Head of caudate nucleus (tissue), 42 donors: ENCODE data around the gene APBB2.
"Not testable (repeated sequence)": the region's sequence is repeated elsewhere in the genome, so short reads cannot be mapped to it uniquely, and the experiment has no call there.

Experiments
- DNase-seq, 42 donors: peaks; one replicate each; pipeline versions ENCODE4 v3.0.0 to v3.0.0-alpha.2; 2020 to 2021; ENCODE audit warnings: mixed read lengths in 7 of 42
- intact Hi-C: fragments of 100-400 bp; cut with DNase I; formaldehyde crosslinking; loops from one replicate; pipeline ENCODE4 v1.15.0; 2022

Gene APBB2

DNA sequence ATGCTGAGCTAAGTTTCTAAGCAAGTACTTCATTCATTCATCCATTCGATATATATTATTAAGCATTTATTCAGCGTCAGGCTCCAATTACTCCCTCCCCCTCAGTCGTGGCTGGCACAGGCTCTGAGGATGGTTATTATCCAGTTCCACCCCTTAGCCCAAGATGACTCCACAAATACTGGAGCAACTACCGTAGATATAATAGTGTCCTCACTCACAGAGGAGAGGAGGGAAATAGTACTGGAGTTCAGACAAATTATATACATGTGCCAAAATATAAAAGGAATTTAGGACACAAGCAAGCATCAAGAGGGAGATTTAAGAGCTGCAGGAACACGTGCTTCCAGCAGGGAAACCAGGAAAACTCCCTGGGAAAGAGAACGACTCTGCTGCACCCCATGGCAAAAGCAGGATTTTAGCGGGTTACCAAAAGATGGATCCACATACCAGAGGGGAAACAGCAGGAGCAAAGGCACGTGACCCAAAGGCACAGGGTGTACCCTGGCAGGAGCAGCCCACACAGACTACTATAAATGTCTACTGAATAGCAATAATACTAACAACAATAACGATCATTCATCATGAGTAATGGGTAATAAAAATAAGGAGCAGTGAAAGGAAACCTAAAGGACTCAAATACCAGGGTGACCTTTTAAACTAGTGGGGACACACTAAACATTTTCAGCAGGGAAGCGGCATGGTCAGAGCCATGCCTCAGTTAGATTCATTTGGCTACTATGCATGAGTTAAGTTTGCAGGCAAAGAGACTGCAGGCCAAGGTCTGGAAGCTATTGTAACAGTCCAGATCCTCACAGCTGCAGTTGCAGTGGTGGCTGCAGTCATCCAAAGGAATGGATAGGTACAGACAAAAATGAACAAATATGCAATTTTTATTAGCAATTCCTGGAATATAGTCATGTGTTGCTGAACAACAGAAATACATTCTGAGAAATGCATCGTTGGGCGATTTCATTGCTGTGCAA, 153.7 kb downstream of the APBB2 start:
- peak in 39 of 42 donors; percentile 22 to 85 (median 51) for DNase-seq
- intact Hi-C loops, result loop anchor here (10.0 kb wide), 1 partner anchor 136 kb away; no protein-coding TSS in a partner anchor

DNA sequence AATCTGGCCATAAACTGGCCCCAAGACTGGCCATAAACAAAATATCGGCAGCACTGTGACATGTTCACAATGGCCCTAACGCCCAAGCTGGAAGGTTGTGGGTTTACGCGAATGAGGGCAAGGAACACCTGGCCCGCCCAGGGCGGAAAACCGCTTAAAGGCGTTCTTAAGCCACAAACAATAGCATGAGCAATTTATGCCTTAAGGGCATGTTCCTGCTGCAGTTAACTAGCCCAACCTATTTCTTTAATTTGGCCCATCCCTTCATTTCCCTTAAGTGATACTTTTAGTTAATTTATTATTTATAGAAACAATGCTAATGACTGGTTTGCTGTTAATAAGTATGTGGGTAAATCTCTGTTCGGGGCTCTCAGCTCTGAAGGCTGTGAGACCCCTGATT, 154.9 kb downstream of the APBB2 start:
- intact Hi-C loops, DNase-seq: not testable (repeated sequence)

DNA sequence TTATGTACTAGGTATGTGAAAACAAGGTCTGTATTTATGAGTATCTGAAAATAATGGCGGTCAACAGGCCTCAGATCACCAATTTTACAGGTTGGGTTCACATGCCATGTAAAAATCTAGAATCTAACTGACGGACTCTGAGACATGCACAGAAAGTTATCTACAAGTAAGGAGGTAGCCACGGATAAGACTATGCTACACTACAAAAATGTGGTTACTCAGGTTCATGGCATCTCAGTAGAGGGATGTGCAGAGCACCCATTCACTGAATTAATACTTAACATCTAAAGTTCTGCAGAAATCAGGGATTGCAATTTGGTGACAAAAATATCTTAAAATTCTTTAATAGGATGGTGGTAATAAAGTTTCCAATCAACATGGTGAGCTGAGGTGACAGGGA, 155.9 kb downstream of the APBB2 start:
- intact Hi-C loops, result no loop called here
- no peak for DNase-seq

DNA sequence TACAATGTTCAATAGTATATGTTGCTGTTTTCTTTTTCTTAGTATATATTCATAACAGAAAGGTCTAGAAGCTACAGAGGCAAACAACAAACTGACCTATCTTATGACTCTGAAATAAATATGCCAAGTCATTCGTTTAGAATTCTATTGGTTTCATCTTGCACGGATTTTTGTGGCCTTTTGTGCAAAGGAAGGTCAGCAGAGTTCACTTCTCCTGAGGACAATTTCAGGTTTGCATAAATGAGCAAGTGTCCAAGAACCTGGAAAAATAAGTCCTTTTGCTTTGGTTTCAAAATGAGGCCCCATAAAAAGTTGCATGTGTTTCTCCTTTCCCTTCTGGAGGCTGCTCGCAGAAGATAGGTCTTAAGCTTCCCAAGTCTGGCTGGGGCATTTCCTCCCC, 156.9 kb downstream of the APBB2 start:
- DNase-seq, result no peak
- intact Hi-C loops, result no loop called here

DNA sequence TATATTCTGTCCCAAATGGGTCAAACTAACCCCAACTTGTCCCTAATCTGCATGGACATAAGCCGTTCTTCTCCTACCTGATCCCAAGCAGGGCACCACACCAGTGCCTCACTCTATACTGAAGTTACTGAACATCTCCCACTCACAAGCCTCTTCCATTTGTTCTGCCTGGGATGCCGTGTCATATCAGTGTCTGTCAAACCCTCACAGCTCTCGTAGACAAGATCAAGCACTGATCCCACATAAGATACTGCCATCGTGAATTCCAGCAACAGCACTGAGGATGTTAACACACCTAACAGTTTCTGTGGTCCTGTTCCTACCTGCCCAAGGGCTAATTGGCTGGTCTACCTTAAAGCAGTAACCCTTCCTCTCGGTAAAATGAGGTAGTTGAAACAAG, 162.1 kb downstream of the APBB2 start:
- peak in 6 of 42 donors; percentile 23 to 63 (median 40) for DNase-seq
- intact Hi-C loops, result no loop called here

DNA sequence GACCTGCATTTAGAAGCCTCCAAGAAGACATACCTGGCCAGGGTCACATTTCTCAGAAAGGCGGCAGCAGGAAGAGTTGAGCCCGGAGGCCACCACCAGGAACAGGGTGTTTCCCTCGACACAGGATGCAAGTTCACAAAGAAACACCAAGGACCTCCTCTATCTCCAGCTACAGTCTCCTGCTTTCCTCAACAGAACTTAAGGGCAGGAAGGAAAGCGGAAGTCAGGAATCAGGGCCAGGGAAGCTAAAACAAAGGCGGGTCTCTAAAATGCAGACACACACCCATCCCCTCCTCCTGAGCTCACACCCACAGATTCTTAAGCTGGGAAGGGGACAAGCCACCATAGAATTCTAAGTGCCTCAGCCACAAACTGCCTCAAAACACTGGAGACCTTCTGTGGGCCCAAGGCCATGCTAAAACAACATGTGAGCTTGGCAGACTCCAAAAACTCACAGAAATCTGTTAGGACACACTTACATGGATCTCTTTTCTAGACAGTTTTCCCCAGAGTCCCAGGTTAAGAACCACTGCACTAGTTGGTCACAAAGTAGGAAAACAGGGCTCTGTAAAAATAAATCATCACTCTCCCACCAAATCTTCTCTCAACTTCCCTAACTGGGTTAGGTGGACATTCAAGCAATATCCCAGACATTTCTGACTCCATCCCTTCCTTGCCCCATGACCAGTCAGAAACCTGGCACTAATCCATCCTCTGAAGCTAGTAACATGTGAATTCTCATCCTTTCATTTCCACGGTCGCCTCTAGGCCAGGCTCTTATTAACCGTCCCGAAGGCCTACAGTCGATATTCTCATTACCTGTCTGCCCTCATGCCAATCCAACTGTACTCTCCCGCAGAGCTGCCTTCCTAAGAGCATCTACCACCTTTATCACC, 163.2 kb downstream of the APBB2 start:
- intact Hi-C loops, result no loop called here
- DNase-seq, result no peak

DNA sequence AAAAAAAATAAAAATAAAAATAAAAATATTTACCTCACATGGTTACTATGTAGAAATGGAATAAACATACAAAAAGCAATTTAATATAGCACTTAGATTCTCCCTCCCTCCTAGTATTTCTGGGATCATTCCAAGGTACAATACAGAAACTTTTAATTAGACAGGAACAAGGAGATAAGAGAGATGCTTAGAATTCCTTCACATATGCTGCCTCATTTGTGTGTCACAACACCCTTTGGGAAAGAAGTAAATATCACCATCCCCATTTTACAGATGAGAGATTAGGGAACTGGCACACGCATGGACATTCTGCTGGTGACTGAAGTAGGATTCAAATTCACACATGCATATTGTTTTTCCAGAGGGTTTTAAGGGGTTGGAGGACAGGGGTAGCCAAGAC, 164.2 kb downstream of the APBB2 start:
- intact Hi-C loops, result no loop called here

DNA sequence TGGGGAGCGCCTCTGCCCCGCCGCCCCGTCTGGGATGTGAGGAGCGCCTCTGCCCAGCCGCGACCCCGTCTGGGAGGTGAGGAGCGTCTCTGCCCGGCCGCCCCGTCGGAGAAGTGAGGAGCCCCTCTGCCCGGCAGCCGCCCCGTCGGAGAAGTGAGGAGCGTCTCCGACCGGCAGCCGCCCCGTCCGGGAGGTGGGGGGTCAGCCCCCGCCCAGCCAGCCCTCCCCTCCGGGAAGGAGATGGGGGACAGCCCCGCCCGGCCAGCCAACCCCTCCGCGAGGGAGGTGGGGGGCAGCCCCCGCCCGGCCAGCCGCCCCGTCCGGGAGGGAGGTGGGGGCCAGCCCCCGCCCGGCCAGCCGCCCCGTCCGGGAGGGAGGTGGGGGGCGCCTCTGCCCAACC, 165.2 kb downstream of the APBB2 start:
- DNase-seq, intact Hi-C loops: not testable (repeated sequence)

More for the DNA sequence above, 164.2 kb downstream of the APBB2 start:
- no peak for DNase-seq

DNA sequence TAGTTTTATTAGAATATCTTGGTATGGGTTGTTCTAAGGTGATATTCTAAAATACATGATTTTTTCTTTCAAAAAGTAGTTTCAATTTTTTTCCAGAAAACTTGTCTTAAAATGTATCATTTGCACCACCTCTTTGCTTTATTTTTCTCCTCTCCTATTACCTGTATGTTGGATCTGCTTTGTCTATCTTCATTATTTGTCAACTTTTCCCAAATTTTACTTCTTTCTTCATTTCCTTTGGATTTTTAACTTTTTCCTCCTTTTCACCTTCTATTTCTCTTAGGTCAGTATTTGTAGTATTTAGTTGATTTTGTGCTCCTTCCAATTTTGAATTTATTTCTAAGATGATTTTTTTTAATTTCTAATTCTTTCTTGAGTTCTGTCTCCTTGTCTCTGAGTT, 169.6 kb downstream of the APBB2 start:
- intact Hi-C loops, result no loop called here
- DNase-seq, result no peak

DNA sequence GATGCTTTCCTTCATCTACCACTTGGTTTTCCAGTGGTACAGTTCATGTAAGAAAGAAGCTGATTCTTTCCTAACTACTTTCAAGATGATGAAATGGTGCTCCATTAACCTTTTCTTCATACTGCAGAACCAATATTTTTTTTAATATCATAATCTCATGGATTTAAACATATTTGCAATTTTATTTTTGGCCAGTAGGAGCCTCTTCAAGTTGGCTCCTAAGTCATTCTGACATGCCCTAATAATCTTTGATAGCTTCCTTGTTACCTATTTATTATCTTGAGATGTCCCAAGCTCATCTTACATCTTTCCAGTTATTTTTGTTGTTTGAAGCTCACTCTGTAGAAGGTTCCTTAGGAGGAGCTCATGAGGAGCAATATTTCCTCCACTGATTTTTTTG, 170.2 kb downstream of the APBB2 start:
- DNase-seq, result no peak
- intact Hi-C loops, result no loop called here

DNA sequence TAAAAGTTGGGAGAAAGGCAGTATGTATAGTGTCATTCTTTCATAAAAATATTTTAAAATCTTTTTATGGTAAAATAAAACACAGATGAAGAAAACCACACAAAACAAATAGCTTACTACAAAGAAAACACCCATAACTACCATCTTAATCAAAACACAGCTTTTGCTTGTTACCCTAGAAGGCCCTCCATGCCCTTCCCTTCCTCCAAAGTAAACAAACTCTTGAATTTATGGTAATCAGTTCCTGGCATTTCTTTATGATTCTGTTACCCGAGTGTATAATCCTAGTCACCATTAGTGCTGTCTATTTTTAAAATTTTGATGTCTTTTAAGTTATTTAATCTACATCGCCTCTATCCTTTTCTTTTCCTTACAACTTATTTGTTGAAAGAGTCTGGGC, 170.9 kb downstream of the APBB2 start:
- intact Hi-C loops, result no loop called here
- DNase-seq, result no peak

DNA sequence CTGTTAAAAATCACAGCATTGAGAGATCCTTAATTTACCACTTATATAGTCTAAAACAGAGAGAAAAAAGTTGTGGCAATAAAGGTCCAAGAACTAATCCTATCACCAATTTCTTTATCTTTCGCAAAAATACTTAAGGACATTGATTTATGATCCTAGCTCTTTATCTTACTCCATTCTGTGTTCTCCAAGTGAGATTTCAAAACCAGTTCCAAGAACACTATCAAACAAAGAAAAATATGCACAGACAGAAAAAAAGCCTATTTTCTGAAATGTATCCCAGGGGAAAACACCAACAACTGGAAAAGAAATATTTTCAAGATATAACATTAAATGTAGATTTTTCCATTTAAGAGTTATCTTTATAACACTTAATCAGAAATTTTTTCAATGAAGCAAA, 172.8 kb downstream of the APBB2 start:
- intact Hi-C loops, result no loop called here
- DNase-seq, result no peak

DNA sequence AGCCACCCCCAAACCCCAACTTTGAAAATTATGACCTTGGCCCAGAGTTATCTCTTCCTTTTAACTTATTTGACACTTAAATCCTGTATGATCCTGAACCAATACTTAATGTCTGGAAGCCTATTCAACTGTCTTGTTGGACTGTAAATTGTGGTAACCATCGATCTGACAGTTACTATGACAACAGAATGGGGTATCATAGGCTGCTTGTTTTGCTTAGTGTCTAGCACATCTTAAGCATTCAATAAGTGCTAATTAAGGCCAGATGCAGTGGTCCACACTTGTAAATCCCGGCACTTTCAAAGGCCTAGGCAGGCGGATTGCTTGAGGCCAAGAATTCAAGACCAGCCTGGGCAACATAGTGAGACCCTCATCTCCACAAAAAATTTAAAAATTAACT, 175.0 kb downstream of the APBB2 start:
- intact Hi-C loops, result no loop called here
- no peak for DNase-seq

DNA sequence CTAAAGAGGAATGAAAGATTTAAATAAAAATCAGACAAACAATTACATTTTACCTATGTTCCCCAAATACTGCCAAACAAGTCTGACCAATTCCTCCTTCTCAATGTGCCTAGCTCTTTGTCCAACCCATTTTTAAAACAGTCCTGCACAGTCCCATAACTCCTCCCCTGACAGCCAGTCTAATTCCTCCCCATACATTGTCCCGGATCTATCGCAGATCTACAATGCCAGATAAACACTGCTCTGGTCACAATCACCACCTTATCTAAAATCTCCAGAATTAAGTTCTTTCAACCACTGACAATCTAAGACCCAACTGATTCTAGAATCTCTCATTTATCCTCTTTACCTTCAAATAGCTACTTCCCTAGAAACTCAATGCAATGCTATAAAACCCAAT, 176.0 kb downstream of the APBB2 start:
- intact Hi-C loops, result no loop called here
- no peak for DNase-seq

DNA sequence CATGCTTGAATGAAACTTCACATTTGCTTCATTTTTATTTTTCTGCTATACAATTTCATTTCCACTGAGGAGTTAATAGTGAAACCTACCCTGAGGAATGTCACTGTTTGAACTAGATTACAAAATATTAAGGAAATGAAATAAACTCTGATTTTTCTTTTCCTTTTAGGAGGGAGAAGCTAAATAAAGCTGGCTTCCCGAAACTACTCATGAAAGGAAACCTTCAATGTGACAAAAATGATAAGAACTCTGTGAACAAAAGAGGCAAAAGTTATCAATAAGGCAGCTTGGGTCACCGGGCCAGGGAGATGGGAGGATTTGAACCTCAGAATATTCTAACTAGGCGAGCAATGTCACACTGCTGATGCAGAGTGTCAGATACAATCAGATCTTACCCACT, 185.2 kb downstream of the APBB2 start:
- intact Hi-C loops, result no loop called here
- no peak for DNase-seq

DNA sequence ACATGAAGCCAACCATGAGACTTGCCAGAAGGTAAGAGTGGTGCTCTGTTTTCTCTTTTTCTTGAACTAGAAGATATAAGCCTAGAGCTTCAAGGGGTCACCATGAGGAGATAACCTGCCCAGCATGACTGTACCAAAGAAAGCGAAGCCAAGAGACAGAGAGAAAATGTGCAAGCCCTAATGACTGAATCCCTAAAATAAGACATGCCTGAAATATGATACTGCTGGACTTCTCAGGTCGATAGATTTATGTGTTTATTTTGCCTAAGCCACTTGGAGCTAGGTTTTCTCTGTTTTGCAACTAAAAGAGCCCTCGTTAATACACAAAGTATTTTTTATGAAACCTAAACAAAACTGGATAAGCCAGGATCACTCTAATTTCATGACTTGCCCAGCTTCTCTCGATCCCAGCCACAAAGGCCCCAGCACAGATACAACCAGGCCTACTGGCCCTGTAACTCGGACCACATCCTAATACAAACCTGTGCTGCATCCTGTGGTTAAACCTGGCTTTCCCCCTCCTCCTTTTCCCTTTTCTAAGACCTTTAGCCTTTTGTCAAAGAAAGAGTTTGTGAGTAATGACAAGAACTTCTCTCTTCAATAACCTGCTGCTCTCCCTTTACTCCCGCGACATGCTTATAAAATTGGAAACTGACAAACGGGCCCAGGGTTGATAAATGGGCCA, 185.8 kb downstream of the APBB2 start:
- DNase-seq, result no peak
- intact Hi-C loops, result no loop called here

DNA sequence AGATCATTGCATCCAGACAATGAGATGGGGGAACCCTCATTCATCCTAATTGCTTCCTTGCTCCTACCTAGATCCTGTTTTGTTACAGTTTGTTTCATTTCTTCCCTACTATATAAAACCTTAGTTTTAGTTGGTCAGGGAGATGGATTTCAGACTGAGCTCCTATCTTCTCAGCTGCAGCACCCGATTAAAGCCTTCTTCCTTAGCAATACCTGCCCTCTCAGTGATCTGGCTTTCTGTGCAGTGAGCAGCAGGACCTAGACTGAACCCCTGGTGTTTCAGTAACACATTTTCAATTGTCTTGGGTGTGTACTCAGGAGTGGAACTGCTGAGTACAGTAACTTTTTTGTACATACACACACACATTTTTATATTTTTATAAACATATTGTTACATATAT, 187.4 kb downstream of the APBB2 start:
- DNase-seq, result no peak
- intact Hi-C loops, result no loop called here

DNA sequence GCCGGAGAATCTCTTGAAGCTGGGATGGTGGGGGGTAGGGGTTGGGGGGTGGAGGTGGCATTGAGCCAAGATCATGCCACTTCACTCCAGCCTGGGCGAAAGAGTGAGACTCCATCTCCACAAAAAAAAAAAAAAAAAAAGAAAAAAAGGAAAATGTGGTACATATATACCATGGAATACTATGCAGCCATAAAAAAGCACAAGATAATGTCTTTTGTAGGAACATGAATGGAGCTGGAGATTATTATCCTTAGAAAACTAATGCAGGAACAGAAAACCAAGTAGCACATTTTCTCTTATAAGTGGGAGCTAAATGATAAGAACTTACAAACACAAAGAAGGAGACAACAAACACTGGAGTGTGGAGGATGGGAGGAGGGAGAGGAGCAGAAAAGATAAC, 188.5 kb downstream of the APBB2 start:
- intact Hi-C loops, result no loop called here
- no peak for DNase-seq
